Hepatic stellate cell (primary cell): ENCODE data around the gene THBS4.

ENCODE experiments used
- DNase-seq: peaks from one replicate; pipeline ENCODE4 v3.0.0; 2011; ENCODE audit warnings: low spot score

THBS4 gene

GRCh38 chr5:80116465-80116864 is 81.3 kb downstream of the THBS4 start:
- DNase-seq: no peak

GRCh38 chr5:80117446-80117845 is 82.3 kb downstream of the THBS4 start:
- DNase-seq: no peak

- DNase-seq: no peak
Observed at GRCh38 chr5:80119372-80119771, 84.2 kb downstream of the THBS4 start.

GRCh38 chr5:80122579-80122978 is 87.4 kb downstream of the THBS4 start:
- DNase-seq: no peak

- DNase-seq: no peak
Observed at GRCh38 chr5:80124121-80124918, 89.2 kb downstream of the THBS4 start.

- no peak for DNase-seq
Observed at GRCh38 chr5:80125022-80125961, 90.1 kb downstream of the THBS4 start.

- DNase-seq: peak; percentile 27
Observed at GRCh38 chr5:80125962-80126480, 90.9 kb downstream of the THBS4 start.

GRCh38 chr5:80127116-80127552 is 92.0 kb downstream of the THBS4 start:
- no peak for DNase-seq

GRCh38 chr5:80128141-80128540 is 93.0 kb downstream of the THBS4 start:
- DNase-seq: no peak

GRCh38 chr5:80129146-80129545 is 94.0 kb downstream of the THBS4 start:
- no peak for DNase-seq
